HG02973 (cell line): ENCODE data around the gene ELMO1.

Experiments
- ATAC-seq: cut with Tn5 transposase; IDR thresholded peaks from one replicate; pipeline ENCODE4 v1.9.1; 2021; ENCODE audit warnings: moderate library complexity; ENCODE audit not compliant: unreplicated experiment

ELMO1 gene

GRCh38 chr7:36868727-36869411 lies 579.8 kb downstream of the ELMO1 start:
- no peak for ATAC-seq

- no peak for ATAC-seq
Measured at GRCh38 chr7:36865019-36865418, 583.6 kb downstream of the ELMO1 start.

- no peak for ATAC-seq
Measured at GRCh38 chr7:36863901-36864701, 584.6 kb downstream of the ELMO1 start.

- ATAC-seq = no peak
Measured at GRCh38 chr7:36862771-36863261, 585.8 kb downstream of the ELMO1 start.

- ATAC-seq = no peak
Measured at GRCh38 chr7:36861656-36862055, 587.0 kb downstream of the ELMO1 start.

- ATAC-seq = no peak
Measured at GRCh38 chr7:36860681-36861080, 588.0 kb downstream of the ELMO1 start.

- ATAC-seq = no peak
Measured at GRCh38 chr7:36855330-36855729, 593.3 kb downstream of the ELMO1 start.

- no peak for ATAC-seq
Measured at GRCh38 chr7:36854652-36855051, 594.0 kb downstream of the ELMO1 start.

GRCh38 chr7:36852931-36853330 lies 595.7 kb downstream of the ELMO1 start:
- ATAC-seq = no peak

GRCh38 chr7:36852017-36852416 lies 596.6 kb downstream of the ELMO1 start:
- ATAC-seq = no peak

- ATAC-seq = no peak
Measured at GRCh38 chr7:36851382-36851781, 597.3 kb downstream of the ELMO1 start.

GRCh38 chr7:36847946-36848345 lies 600.7 kb downstream of the ELMO1 start:
- ATAC-seq = no peak

GRCh38 chr7:36844374-36844773 lies 604.3 kb downstream of the ELMO1 start:
- ATAC-seq = no peak

GRCh38 chr7:36840904-36841303 lies 607.8 kb downstream of the ELMO1 start:
- ATAC-seq = no peak

GRCh38 chr7:36838616-36839225 lies 609.9 kb downstream of the ELMO1 start:
- ATAC-seq = no peak

GRCh38 chr7:36831049-36831448 lies 617.6 kb downstream of the ELMO1 start:
- no peak for ATAC-seq

GRCh38 chr7:36827726-36828703 lies 620.6 kb downstream of the ELMO1 start:
- ATAC-seq = no peak

GRCh38 chr7:36825501-36825900 lies 623.2 kb downstream of the ELMO1 start:
- ATAC-seq = no peak

GRCh38 chr7:36823353-36823752 lies 625.3 kb downstream of the ELMO1 start:
- ATAC-seq = no peak

- no peak for ATAC-seq
Measured at GRCh38 chr7:36821617-36822016, 627.0 kb downstream of the ELMO1 start.
